AG04450 (cell line): ENCODE results near the gene HOXA3. TPM values are rescaled to one million over a fixed set of nuclear protein-coding genes. Genes with fewer than 3 reads are reported as not detected.

Source experiments
- CTCF ChIA-PET: fragments of 300-600, 350-600 bp; formaldehyde crosslinking; extraction: SDS; loops from one replicate; lab custom pipeline; 2022; ENCODE audit warnings: antibody characterized with exemption, inconsistent platforms; lab: Charles Lee
- POLR2A ChIA-PET: fragments of 350-600 bp; formaldehyde crosslinking; extraction: SDS; loops from one replicate; lab custom pipeline; 2021; ENCODE audit warnings: antibody characterized with exemption, inconsistent platforms; lab: Yijun Ruan, JAX
- DNase-seq: peaks from one replicate; pipeline ENCODE4 v3.0.0-alpha.2; 2011; ENCODE audit warnings: low read depth, low spot score
- H3K27ac ChIP-seq: one replicate; pipeline ENCODE4 v1.5.1; 2012; ENCODE audit warnings: low read depth, low read length, control low read depth
- H3K27me3 ChIP-seq: one replicate; pipeline ENCODE4 v1.6.0; 2012; ENCODE audit warnings: low read length; ENCODE audit not compliant: control insufficient read depth, insufficient read depth
- H3K4me3 ChIP-seq: 2 replicates; pipeline ENCODE4 v1.5.1; 2011; ENCODE audit warnings: mild to moderate bottlenecking, low read depth, low read length, control low read depth
- H3K9me3 ChIP-seq: 2 replicates; pipeline ENCODE4 v1.5.1; 2012; ENCODE audit warnings: low read length; ENCODE audit not compliant: control insufficient read depth, insufficient read depth
- CTCF ChIP-seq: IDR thresholded peaks from 2 replicates; pipeline ENCODE4 v1.5.1; 2011; ENCODE audit warnings: low read depth, low read length, control low read depth, inconsistent platforms
- polyA plus RNA-seq: library from polyadenylated mRNA; depleted of rRNA; stranded (reverse); fragments of >200 nt; gene quantifications from 2 replicates; pipeline ENCODE4 v1.2.3, GENCODE V29; 2011

HOXA3 gene
- polyA plus RNA-seq, 1 experiment, result 1.6 TPM

GRCh38 chr7:27188386-27189294 is 36.3 kb upstream of the HOXA3 start:
- Histone ChIP-seq H3K27ac (no peak overlapping the region), H3K9me3 (peaks cover 25% of the 10 kb centered on the region; the same call in 1 of the 2 replicates), H3K27me3 (peaks cover 96% of the 10 kb centered on the region), H3K4me3 (no peak overlapping the region)
- DNase-seq, result no peak
- POLR2A ChIA-PET, result interaction anchor here (0.6 kb wide), 1 partner anchor 604 kb away, joined by 11 read pairs; no protein-coding TSS in a partner anchor
- TF ChIP-seq CTCF, result no peak
- CTCF ChIA-PET, result no interaction called here

- DNase-seq, result no peak
- H3K27ac ChIP-seq, result no peak overlapping the region
- ChIA-PET POLR2A (no interaction called here), CTCF (interaction anchor here (1.3 to 2.2 kb wide), 4 partner anchors 8 to 1295 kb away, joined by 3 to 11 read pairs (median 6); no protein-coding TSS in a partner anchor)
- H3K27me3 ChIP-seq, result peaks cover 96% of the 10 kb centered on the region
- H3K4me3 ChIP-seq, result no peak overlapping the region
- TF ChIP-seq CTCF, result no peak
- H3K9me3 ChIP-seq, result peaks cover 29% of the 10 kb centered on the region; the same call in 1 of the 2 replicates
These were observed 35.3 kb upstream of the HOXA3 start for GRCh38 chr7:27187475-27188385.

- peaks cover 27% of the 10 kb centered on the region; the same call in 1 of the 2 replicates for H3K9me3 ChIP-seq
- H3K27ac ChIP-seq, result no peak overlapping the region
- DNase-seq, result no peak
- peaks cover 97% of the 10 kb centered on the region for H3K27me3 ChIP-seq
- POLR2A ChIA-PET, result no interaction called here
- H3K4me3 ChIP-seq, result no peak overlapping the region
- TF ChIP-seq CTCF, result no peak
- CTCF ChIA-PET, result interaction anchor here (0.5 to 2.2 kb wide), 6 partner anchors 9 to 1294 kb away, joined by 3 to 11 read pairs (median 4); partner anchors contain the start of gene HOXA10
These were observed 34.5 kb upstream of the HOXA3 start for GRCh38 chr7:27186668-27187474.

- DNase-seq, result no peak
- Histone ChIP-seq H3K27ac (no peak overlapping the region), H3K9me3 (peaks cover 23% of the 10 kb centered on the region; the same call in 1 of the 2 replicates), H3K27me3 (peaks cover 95% of the 10 kb centered on the region), H3K4me3 (no peak overlapping the region)
- ChIA-PET CTCF (interaction anchor here (1.1 to 2.2 kb wide), 6 partner anchors 10 to 1293 kb away, joined by 3 to 11 read pairs (median 4); no protein-coding TSS in a partner anchor), POLR2A (no interaction called here)
- no peak for TF ChIP-seq CTCF
These were observed 33.7 kb upstream of the HOXA3 start for GRCh38 chr7:27185854-27186667.
